Epithelial cell of esophagus (primary cell): ENCODE results near the gene TNFAIP8L3.

Experiments used
- DNase-seq: peaks from one replicate; pipeline ENCODE4 v3.0.0; 2010; ENCODE audit warnings: low read depth
- H3K4me3 ChIP-seq: 2 replicates; pipeline ENCODE4 v1.5.1; 2011; ENCODE audit warnings: mild to moderate bottlenecking, low read length, control low read depth
- CTCF ChIP-seq: IDR thresholded peaks from 2 replicates; pipeline ENCODE4 v1.5.1; 2011; ENCODE audit warnings: low read depth, mild to moderate bottlenecking, low read length, control low read depth, inconsistent platforms; ENCODE audit not compliant: insufficient read depth; ENCODE audit errors: missing control alignments

Gene TNFAIP8L3

DNA sequence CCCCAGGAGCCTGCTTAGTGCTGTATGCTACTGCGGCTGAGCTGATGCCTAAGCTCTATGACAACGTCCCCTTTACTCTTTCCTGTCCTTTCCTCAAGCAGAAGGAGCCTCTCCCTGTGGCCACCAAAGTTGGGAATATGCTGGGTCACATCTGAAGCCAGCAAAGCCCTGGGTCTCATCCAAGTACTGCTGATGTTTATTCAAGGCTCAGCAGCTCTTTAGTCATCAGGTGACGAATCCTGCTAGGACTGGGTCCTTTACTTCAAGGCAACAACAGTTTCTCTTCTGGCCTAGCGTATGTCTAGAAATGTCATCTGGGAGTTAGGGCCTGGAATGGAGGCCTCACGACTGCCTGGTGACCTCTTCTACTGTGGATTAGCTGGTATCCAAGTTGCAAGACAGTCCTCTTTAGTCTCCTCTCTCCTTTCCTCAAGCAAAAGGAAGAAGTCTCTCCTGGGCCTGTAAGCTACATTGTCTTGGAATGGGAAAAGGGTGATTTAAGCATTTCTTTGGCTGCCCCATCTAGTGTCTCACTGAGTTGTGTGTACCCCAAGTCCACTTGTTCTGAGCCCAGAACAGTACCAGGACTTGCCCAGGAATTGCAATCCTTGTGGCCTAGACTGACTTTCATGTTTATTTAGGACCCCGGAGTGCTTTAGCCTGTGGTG lies 63.9 kb downstream of the TNFAIP8L3 start:
- peak; percentile 90 for DNase-seq
- no peak for TF ChIP-seq CTCF
- no peak overlapping the region for H3K4me3 ChIP-seq

DNA sequence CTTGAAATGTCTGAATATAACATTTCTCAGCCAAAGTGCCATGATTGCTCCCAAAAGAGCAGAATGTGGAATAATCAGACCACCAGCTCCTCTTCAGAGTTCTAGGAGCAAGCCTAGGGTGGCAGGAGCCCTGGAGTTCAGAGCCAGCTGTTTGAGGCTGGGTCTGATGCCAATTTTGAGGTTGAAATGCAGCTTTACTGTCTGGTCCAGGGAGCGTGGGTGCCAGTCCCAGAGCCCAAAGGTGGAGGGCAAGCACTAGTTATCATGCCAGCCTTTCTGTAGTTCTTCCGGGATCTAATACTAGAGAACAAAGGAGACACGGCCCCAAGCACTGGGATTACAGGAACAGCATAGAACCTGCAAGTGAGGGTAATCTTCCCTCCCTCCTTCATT lies 69.3 kb downstream of the TNFAIP8L3 start:
- TF ChIP-seq CTCF = no peak
- DNase-seq = peak; percentile 20
- peak overlapping the region; percentile 20 for H3K4me3 ChIP-seq

DNA sequence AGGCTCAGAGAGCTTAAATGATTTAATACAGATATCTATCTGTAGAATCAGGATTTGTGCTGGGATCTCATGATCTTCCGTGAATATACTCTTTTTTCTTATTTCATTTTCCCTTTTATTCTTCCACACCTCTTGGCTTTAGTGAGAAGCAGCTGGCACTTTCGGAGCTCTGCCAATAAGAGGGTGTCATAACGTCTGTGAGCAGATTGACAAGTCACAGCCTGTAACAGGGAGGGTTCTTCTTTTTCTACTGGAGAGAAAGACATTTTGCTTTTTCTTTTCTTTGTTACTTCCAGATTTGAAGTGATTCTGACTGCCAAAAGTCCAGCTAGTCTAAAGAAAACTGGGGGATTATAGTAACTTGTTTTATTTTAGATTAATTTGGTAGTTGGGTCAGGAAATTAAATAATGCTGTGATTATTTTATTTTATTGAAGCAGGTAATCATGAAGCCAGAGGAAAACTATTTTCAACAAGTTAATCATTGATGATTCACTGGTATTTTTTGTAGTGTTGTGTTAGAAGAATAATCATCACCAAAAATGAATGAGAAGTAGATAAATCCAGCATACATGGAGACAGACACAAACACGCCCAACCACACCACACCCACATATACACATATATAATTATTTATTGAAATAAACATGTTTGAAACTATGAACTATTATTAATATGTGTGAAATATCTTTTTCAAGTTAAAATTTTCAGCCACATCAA lies 69.8 kb downstream of the TNFAIP8L3 start:
- TF ChIP-seq CTCF = no peak
- peak overlapping the region; percentile 24 for H3K4me3 ChIP-seq
- peak; percentile 96 for DNase-seq

DNA sequence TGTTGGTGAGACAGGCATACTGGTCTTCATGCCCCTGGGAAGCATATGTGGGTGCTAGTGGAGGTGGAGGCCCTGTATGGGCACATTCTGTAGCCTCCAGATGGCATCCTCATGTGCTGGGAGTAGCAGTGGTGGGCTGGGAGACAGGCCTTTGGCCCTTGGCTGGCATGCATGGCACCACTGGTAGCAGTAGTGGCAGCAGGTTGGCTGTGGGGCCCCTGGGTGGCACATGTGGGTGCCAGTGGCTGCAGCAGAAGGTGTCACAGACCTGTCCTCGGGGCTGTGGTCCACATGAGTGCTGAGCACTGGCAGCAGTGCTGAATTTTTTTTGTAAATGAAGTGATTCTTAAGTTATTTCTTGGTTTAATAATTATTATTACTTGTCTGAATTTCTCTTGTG lies 71.2 kb downstream of the TNFAIP8L3 start:
- H3K4me3 ChIP-seq = no peak overlapping the region
- no peak for DNase-seq
- no peak for TF ChIP-seq CTCF

DNA sequence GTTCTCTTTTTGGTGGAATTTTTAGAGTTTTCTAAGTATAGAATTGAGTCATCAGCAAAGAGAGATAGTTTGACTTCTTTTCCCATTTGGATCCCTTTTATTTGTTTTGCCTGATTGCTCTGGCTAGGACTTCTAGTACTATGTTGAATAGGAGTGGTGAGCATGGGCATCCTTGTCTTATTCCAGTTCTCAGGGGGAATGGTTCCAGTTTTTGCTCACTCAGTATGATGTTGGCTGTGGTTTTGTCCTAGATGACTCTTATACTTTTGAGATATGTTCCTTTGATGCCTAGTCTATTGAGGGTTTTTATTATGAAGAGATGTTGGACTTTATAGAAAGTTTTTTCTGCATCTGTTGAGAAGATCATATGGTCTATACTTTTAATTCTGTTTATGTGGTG lies 72.5 kb downstream of the TNFAIP8L3 start:
- H3K4me3 ChIP-seq = no peak overlapping the region
- no peak for TF ChIP-seq CTCF
- DNase-seq = no peak

DNA sequence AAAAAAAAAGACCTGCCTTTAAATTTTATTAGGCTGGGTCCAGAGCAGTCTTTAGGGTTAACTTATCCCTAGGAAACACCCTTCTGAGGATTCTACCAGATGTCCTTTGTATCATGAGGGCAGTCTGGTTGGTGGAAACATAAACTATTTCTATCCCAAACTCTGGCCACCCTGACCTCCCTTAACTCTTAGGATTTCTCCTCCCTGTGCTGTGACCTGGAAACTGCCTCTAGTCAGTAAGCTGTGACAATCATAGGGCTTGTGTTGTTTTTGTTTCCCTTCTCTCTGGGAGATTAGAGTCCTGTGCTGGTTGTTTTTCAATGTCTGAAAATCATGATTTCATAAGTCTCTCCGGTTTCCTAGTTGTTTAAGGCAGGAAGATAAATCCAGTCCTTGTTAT lies 78.1 kb downstream of the TNFAIP8L3 start:
- no peak for TF ChIP-seq CTCF
- H3K4me3 ChIP-seq = no peak overlapping the region
- no peak for DNase-seq

GRCh38 chr15:51011212-51011611 lies 83.5 kb downstream of the TNFAIP8L3 start:
- no peak for TF ChIP-seq CTCF
- DNase-seq = no peak

More at GRCh38 chr15:51011212-51011611, 83.5 kb downstream of the TNFAIP8L3 start:
- H3K4me3 ChIP-seq = no peak overlapping the region
